ENCODE data around the gene PSMA4. TPM values are rescaled to one million over a fixed set of nuclear protein-coding genes. Genes with fewer than 3 reads are reported as not detected.

PSMA4 gene
- total and polyA plus RNA-seq, 11 donors: 97.2 to 228 (median 117) TPM

- DNase-seq (no peak), ATAC-seq (no peak)
- peaks cover 0 to 2% (median 0%) of the 10 kb centered on the region in 12 donors for H3K4me1 ChIP-seq
- H3K9me3 ChIP-seq: no peaks in the 10 kb centered on the region
- WGBS, 4 donors: 59 to 90% (median 62%) methylated on average over 4 of the region's 4 CpGs
- H3K4me3 ChIP-seq: no peak overlapping the region
- H3K27me3 ChIP-seq: peaks cover 0 to 12% (median 0%) of the 10 kb centered on the region in 9 donors
- no peaks in the 10 kb centered on the region for H3K36me3 ChIP-seq
- TF ChIP-seq POLR2A (IDR thresholded peaks at IDR 0.05): no peak
- no peak overlapping the region for H3K27ac ChIP-seq
- intact Hi-C loops (cut with DNase I): no loop called here
These were observed 33.2 kb downstream of the PSMA4 start for GRCh38 chr15:78573416-78573815.

- TF ChIP-seq POLR2A (IDR thresholded peaks at IDR 0.05) (no peak), CTCF (IDR thresholded peaks at IDR 0.05) (no peak)
- DNase-seq (no peak), ATAC-seq (no peak)
- H3K4me1 ChIP-seq: peaks cover 0 to 2% (median 0%) of the 10 kb centered on the region in 12 donors
- no peaks in the 10 kb centered on the region for H3K9me3 ChIP-seq
- H3K36me3 ChIP-seq: no peaks in the 10 kb centered on the region
- H3K27ac ChIP-seq: no peak overlapping the region
- no peak overlapping the region for H3K4me3 ChIP-seq
- WGBS, 4 donors: 87 to 95% (median 91%) methylated on average over 1 of the region's 1 CpG
- intact Hi-C loops (cut with DNase I): no loop called here
- peaks cover 0 to 4% (median 0%) of the 10 kb centered on the region in 9 donors for H3K27me3 ChIP-seq
These were observed 34.7 kb downstream of the PSMA4 start for GRCh38 chr15:78574944-78575343.

GRCh38 chr15:78597583-78597982 is 57.3 kb downstream of the PSMA4 start:
- no peaks in the 10 kb centered on the region for H3K27me3 ChIP-seq
- no peak for DNase-seq
- H3K4me3 ChIP-seq: no peak overlapping the region
- H3K9me3 ChIP-seq: no peaks in the 10 kb centered on the region
- 93 to 98% (median 97%) methylated on average over 1 of the region's 1 CpG for WGBS, 4 donors
- H3K36me3 ChIP-seq: no peaks in the 10 kb centered on the region
- TF ChIP-seq CTCF (IDR thresholded peaks at IDR 0.05) (no peak), POLR2A (IDR thresholded peaks at IDR 0.05) (no peak)
- H3K27ac ChIP-seq: no peak overlapping the region
- intact Hi-C loops (cut with DNase I): no loop called here
- ATAC-seq: no peak
- no peaks in the 10 kb centered on the region for H3K4me1 ChIP-seq

- ATAC-seq (no peak), DNase-seq (no peak)
- Histone ChIP-seq H3K4me1 (no peaks in the 10 kb centered on the region), H3K27ac (no peak overlapping the region), H3K9me3 (no peaks in the 10 kb centered on the region), H3K36me3 (no peaks in the 10 kb centered on the region), H3K4me3 (no peak overlapping the region), H3K27me3 (no peaks in the 10 kb centered on the region)
- no peak for TF ChIP-seq POLR2A (IDR thresholded peaks at IDR 0.05)
- no peak for TF ChIP-seq CTCF (IDR thresholded peaks at IDR 0.05)
- 76 to 90% (median 81%) methylated on average over 3 of the region's 3 CpGs for WGBS, 4 donors
- intact Hi-C loops (cut with DNase I): no loop called here
These were observed 58.1 kb downstream of the PSMA4 start for GRCh38 chr15:78598348-78598747.

GRCh38 chr15:78599189-78599588 is 58.9 kb downstream of the PSMA4 start:
- TF ChIP-seq POLR2A (IDR thresholded peaks at IDR 0.05) (no peak), CTCF (IDR thresholded peaks at IDR 0.05) (no peak)
- Histone ChIP-seq H3K27me3 (no peaks in the 10 kb centered on the region), H3K27ac (no peak overlapping the region), H3K9me3 (no peaks in the 10 kb centered on the region), H3K4me1 (no peaks in the 10 kb centered on the region), H3K36me3 (no peaks in the 10 kb centered on the region), H3K4me3 (no peak overlapping the region)
- ATAC-seq (no peak), DNase-seq (no peak)
- intact Hi-C loops (cut with DNase I): no loop called here

Data from heart left ventricle (tissue), 16 donors.